HEK293 (cell line): ENCODE results near the gene TTC9B.

Experiments
- BCL6B ChIP-seq: fragments of 450-650 bp; formaldehyde crosslinking; IDR thresholded peaks from 2 replicates; pipeline ENCODE4 v1.5.1; 2017; ENCODE audit warnings: missing biosample characterization, missing genetic modification characterization
- CTCF ChIP-seq: fragments of 450-650 bp; formaldehyde crosslinking; IDR thresholded peaks from 2 replicates; pipeline ENCODE4 v1.5.1; 2016; ENCODE audit warnings: missing biosample characterization, missing genetic modification characterization
- GLI4 ChIP-seq: fragments of 450-650 bp; formaldehyde crosslinking; IDR thresholded peaks from 2 replicates; pipeline ENCODE4 v1.5.1; 2016; ENCODE audit warnings: missing biosample characterization, missing genetic modification characterization
- GLIS1 ChIP-seq: fragments of 450-650 bp; formaldehyde crosslinking; IDR thresholded peaks from 2 replicates; pipeline ENCODE4 v1.5.1; 2016; ENCODE audit warnings: missing biosample characterization, missing genetic modification characterization
- IKZF3 ChIP-seq: fragments of 450-650 bp; IDR thresholded peaks from 2 replicates; pipeline ENCODE4 v1.5.0; 2018; ENCODE audit warnings: missing biosample characterization, mild to moderate bottlenecking, missing genetic modification characterization, moderate library complexity
- KLF7 ChIP-seq: fragments of 450-650 bp; formaldehyde crosslinking; IDR thresholded peaks from 2 replicates; pipeline ENCODE4 v1.5.1; 2016; ENCODE audit warnings: missing biosample characterization, missing genetic modification characterization, borderline replicate concordance
- SCRT1 ChIP-seq: fragments of 450-650 bp; formaldehyde crosslinking; IDR thresholded peaks from 2 replicates; pipeline ENCODE4 v1.5.1; 2016; ENCODE audit warnings: missing biosample characterization, missing genetic modification characterization, borderline replicate concordance
- SP2 ChIP-seq: fragments of 450-650 bp; formaldehyde crosslinking; IDR thresholded peaks from 2 replicates; pipeline ENCODE4 v1.5.1; 2016; ENCODE audit warnings: missing biosample characterization, missing genetic modification characterization
- SP7 ChIP-seq: fragments of 450-650 bp; formaldehyde crosslinking; IDR thresholded peaks from 2 replicates; pipeline ENCODE4 v1.5.1; 2016; ENCODE audit warnings: missing biosample characterization, missing genetic modification characterization
- TRIM28 ChIP-seq: IDR thresholded peaks from 2 replicates; pipeline ENCODE4 v1.6.1; 2011; ENCODE audit warnings: low read length, control low read depth, borderline replicate concordance
- ZBTB1 ChIP-seq: fragments of 450-650 bp; formaldehyde crosslinking; IDR thresholded peaks from 2 replicates; pipeline ENCODE4 v1.5.1; 2016; ENCODE audit warnings: missing biosample characterization, missing genetic modification characterization
- ZIC2 ChIP-seq: fragments of 450-650 bp; formaldehyde crosslinking; IDR thresholded peaks from 2 replicates; pipeline ENCODE4 v1.5.1; 2016; ENCODE audit warnings: missing biosample characterization, missing genetic modification characterization
- ZNF138 ChIP-seq: fragments of 450-650 bp; formaldehyde crosslinking; IDR thresholded peaks from 2 replicates; pipeline ENCODE4 v1.5.1; 2016; ENCODE audit warnings: missing biosample characterization, missing genetic modification characterization, borderline replicate concordance
- ZNF266 ChIP-seq: fragments of 450-650 bp; formaldehyde crosslinking; IDR thresholded peaks from 2 replicates; pipeline ENCODE4 v1.5.1; 2016; ENCODE audit warnings: missing biosample characterization, missing genetic modification characterization, low read depth
- ZNF433 ChIP-seq: fragments of 450-650 bp; formaldehyde crosslinking; IDR thresholded peaks from 2 replicates; pipeline ENCODE4 v1.5.1; 2016; ENCODE audit warnings: missing biosample characterization, missing genetic modification characterization, low read depth
- ZNF513 ChIP-seq: fragments of 450-650 bp; IDR thresholded peaks from 2 replicates; pipeline ENCODE4 v1.5.1; 2018; ENCODE audit warnings: missing biosample characterization, missing genetic modification characterization
- ZNF664 ChIP-seq: fragments of 450-650 bp; formaldehyde crosslinking; IDR thresholded peaks from 2 replicates; pipeline ENCODE4 v1.5.1; 2016; ENCODE audit warnings: missing biosample characterization, missing genetic modification characterization
- ZNF677 ChIP-seq: fragments of 450-650 bp; IDR thresholded peaks from 2 replicates; pipeline ENCODE4 v1.5.0; 2018; ENCODE audit warnings: missing biosample characterization, mild to moderate bottlenecking, missing genetic modification characterization, moderate library complexity
- ZNF692 ChIP-seq: fragments of 450-650 bp; formaldehyde crosslinking; IDR thresholded peaks from 2 replicates; pipeline ENCODE4 v1.5.1; 2016; ENCODE audit warnings: missing biosample characterization, missing genetic modification characterization
- ZSCAN30 ChIP-seq: fragments of 450-650 bp; IDR thresholded peaks from 2 replicates; pipeline ENCODE4 v1.5.1; 2018; ENCODE audit warnings: missing biosample characterization, mild to moderate bottlenecking, missing genetic modification characterization, moderate library complexity

Gene TTC9B

GRCh38 chr19:40192758-40193586, 25.2 kb downstream of the TTC9B start (continued):
- TF ChIP-seq ZIC2 (tag by site-specific recombination), result peak; percentile 19; the same call in 1 of the 2 replicates
- 0 out of 2 replicates have a peak, but pooled peaks have one; percentile 37 for TF ChIP-seq ZNF677
- peak; percentile 97 for TF ChIP-seq ZNF664 (tag by site-specific recombination)
- TF ChIP-seq ZSCAN30 (tag by site-specific recombination), result 0 out of 2 replicates have a peak, but pooled peaks have one; percentile 40
- TF ChIP-seq TRIM28, result peak; percentile 57; the same call in 1 of the 2 replicates
- TF ChIP-seq SCRT1, result no peak
- TF ChIP-seq CTCF (tag by site-specific recombination), result peak; percentile 79; the same call in 1 of the 2 replicates
- TF ChIP-seq ZNF138 (tag by site-specific recombination), result no peak
- no peak for TF ChIP-seq ZNF266 (tag by site-specific recombination)
- no peak for TF ChIP-seq ZNF692 (tag by site-specific recombination)
- no peak for TF ChIP-seq SP2 (tag by site-specific recombination)
- TF ChIP-seq ZNF513 (tag by site-specific recombination), result no peak
- TF ChIP-seq SP7 (tag by site-specific recombination), result no peak
- TF ChIP-seq GLIS1 (tag by site-specific recombination), result peak; percentile 62
- TF ChIP-seq IKZF3, result no peak
- TF ChIP-seq KLF7, result no peak
- no peak for TF ChIP-seq BCL6B
- TF ChIP-seq ZNF433 (tag by site-specific recombination), result no peak
- TF ChIP-seq GLI4, result no peak
- TF ChIP-seq ZBTB1, result no peak
